Activated CD4-positive, alpha-beta T cell treated with anti-CD3 and anti-CD28 coated beads, Interleukin-2, amount 50 U/mL, for 1 hour (primary cell): ENCODE measurements around the gene TMEM30B.
"Not testable (repeated sequence)": the region's sequence is repeated elsewhere in the genome, so short reads cannot be mapped to it uniquely, and the experiment has no call there.

Experiments
- DNase-seq: peaks from one replicate; pipeline ENCODE4 v3.0.0-alpha.2; 2020

The TMEM30B gene

GRCh38 chr14:61264010-61264571 is 17.0 kb downstream of the TMEM30B start:
- DNase-seq = no peak

DNA sequence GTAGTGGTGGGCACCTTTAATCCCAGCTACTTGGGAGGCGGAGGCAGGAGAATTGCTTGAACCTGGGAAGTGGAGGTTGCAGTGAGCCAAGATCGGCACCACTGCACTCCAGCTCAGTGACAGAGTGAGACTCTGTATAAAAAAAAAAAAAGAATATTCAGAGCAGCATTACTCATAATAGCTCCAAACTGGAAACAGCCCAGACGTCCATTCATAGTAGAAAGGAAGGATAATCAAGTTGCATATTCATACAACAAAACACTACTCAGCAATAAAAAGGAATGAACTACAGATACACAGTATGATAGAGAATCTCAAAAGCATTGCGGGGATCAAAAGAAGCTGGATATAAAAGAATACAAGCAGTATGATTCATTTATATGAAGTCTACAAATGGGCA is 19.1 kb downstream of the TMEM30B start:
- no peak for DNase-seq

- DNase-seq = no peak
These were observed 20.0 kb downstream of the TMEM30B start for GRCh38 chr14:61260939-61261776.

DNA sequence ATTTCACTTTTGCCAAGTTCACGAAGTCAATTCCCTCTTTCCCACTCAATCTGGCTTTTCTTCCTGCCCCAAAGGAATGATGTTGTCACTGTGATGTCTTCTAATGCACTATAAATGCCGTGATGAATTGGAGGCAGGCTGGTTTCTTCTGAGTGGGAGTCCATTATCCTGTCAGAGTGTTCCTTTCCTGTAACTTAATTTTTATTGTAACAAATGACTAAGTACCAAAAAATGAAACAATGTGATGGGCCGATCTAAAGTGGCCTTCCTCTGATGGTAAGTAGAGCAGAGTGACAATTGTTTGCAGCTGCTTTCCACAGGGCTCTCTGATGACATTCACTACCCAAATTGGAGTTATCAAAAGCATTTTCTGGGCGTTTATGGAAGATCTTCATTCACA is 22.2 kb downstream of the TMEM30B start:
- no peak for DNase-seq

GRCh38 chr14:61257469-61258057 is 23.6 kb downstream of the TMEM30B start:
- DNase-seq = no peak

DNA sequence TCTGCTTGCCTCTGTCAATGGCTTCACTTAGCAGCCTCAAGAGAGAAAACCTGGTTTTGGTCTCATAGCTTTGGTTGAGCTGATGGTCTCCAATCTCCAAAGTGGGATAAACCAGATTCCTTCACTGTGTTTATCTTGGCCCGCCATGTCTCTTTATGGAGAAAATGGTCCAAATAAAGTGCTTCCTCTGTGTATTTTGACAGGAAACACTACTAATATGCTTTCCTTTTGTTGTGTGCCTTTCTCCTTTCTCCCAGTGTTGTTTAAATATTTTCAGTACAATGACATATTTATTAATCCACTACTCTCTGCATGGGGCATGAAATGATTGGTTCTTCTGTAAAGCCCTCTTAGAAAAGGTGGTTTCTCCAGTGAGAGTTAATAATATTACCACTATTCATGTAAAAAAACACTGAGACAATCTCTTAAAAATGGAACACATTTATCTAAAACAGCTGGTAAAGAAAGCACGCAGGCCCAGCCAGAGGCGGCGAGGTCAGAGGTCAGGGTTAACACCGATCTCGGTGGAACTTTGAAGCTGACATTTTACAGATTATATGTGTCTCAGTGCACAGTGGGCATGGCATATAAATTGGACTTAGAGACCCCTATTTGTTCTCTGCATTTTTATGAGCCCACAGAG is 24.2 kb downstream of the TMEM30B start:
- no peak for DNase-seq

DNA sequence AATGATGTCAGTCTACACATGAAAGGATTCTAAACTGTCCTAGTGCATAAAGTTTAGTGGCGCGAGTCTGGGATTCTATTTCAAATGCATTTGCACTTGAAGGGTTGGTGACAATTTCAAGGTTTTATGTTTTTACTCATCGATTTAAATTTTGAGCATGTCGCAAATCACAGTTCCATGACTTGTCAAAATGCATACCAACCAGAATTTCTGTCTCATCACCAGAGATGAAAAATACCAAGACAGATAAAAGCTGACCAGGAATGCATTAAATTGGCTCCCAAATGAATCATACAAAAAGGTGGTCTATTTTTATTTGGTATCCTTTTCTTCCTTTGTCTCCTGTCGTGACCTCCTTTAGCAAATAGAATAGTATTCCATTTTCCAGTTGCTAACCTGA is 25.2 kb downstream of the TMEM30B start:
- DNase-seq = no peak

GRCh38 chr14:61254808-61255526 is 26.2 kb downstream of the TMEM30B start:
- no peak for DNase-seq

DNA sequence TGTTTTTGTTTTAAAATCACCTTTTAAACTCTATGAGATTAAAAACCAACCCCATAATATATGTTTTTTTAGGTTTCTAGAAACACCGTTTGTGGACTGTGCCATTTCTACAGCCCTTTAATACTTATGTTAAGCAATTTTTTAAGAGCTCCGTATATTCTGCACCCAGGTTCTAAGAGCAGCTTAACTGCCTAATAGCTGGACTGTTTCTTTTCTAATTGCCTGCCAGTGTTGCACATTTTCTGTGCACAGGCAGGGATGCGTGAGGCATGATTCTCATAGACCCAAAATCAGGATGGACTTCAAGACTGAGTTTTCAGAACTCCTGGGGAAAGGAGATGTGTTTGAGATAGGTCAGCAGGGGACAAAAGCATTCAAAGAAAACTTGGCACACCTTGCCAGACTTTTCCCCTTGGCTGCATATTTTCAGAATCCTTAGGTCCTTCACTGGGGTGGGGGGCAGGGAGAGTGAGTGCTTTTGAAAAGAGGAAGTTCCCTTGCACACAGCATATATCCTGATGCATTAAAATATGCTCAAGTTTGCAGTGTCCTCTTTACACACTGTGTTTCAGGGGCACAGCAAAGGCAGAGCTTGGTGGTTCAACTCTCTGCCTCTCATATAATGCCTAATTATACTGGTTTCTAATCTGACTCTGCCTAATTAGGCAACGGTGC is 27.9 kb downstream of the TMEM30B start:
- no peak for DNase-seq

- peak; percentile 48 for DNase-seq
These were observed 28.6 kb downstream of the TMEM30B start for GRCh38 chr14:61252369-61253063.

- no peak for DNase-seq
These were observed 31.1 kb downstream of the TMEM30B start for GRCh38 chr14:61250063-61250462.

GRCh38 chr14:61247935-61248334 is 33.2 kb downstream of the TMEM30B start:
- no peak for DNase-seq

DNA sequence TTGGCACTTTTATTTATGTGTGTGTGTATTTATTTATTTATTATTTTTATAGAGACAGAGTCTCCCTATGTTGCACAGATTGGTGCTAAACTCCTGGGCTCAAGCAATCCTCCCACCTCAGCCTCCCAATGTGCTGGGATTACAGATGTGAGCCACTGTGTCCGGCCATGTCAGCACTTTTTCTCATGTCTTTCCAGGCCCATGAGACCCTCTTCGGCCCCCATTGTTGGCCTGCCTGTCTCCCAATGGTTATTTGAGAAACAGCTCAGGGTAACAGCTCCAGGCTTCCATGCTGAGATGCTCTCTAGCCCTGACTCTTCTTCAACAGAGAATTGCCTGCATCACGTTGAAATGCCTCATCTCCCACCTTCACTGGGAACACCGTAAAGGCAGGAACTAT is 34.4 kb downstream of the TMEM30B start:
- no peak for DNase-seq

DNA sequence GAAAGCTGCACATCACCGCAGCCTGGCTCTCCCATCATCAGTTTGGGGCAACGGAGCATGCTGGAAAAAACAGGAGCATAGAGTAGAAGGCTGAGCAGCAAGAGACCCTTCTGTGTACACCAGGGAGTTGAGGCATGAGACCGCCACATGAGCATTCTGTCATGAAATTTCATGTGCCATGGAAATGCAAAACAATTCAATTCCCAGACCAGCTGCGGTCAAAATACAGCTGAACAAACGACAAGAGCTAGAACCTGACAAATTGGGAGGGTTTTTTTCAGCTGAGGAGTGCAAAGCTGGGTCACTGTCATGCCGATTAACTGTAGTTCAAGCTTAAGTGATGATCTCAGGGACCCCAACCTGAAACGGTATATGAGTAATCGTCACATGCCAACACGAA is 37.1 kb downstream of the TMEM30B start:
- no peak for DNase-seq

GRCh38 chr14:61240206-61240605 is 40.9 kb downstream of the TMEM30B start:
- DNase-seq = no peak

DNA sequence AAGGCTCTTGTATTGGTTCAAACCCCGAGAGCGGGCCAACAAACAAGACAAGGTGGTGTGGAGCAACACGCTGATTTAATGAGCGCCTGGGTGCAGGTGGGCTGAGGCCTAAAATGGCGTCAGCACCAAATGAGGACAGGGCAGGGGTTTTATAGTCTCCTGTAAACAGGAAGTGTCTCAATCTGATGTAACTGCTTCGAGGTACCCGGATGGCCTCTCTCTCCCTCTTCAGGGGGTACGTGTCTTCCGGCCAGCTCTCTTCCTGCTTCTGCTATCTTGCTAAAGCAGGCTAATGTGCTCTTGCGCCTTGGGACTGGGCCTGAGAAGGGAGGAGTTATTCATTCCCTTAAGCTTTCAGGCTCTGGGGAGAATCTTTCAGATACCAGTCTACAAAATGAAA is 41.9 kb downstream of the TMEM30B start:
- not testable (repeated sequence) for DNase-seq

DNA sequence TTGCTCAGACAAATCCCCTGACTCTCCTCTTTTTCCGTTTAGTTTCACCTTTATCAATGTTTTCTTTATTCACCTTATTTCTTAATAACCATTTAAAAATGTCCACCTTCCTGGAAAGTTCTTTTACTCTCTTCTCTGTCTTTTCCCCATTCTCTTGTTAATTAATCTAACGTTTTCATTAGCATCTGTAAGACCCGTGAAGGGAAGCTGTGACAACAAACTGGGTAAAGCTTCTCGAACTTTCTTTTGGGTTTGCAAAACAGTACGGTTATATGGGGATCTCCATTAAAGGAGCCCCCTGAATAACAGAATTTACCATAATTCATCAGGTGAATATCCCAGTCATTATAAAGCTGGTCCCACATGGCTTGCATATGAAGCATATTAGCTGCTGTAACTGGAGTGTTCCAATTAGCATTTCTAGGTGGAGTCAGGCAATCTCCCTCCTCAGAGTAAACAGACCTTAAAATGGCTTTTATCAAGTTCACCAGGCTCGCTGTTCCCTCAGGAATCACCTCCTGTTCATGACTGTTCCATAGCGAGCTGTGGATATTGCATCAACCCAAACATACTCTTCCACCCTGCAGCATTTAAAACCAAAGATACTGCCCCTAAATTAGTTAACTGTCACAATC is 42.4 kb downstream of the TMEM30B start:
- DNase-seq = no peak

GRCh38 chr14:61234215-61234916 is 46.8 kb downstream of the TMEM30B start:
- DNase-seq = no peak

- DNase-seq = no peak
These were observed 47.6 kb downstream of the TMEM30B start for GRCh38 chr14:61233436-61233956.

DNA sequence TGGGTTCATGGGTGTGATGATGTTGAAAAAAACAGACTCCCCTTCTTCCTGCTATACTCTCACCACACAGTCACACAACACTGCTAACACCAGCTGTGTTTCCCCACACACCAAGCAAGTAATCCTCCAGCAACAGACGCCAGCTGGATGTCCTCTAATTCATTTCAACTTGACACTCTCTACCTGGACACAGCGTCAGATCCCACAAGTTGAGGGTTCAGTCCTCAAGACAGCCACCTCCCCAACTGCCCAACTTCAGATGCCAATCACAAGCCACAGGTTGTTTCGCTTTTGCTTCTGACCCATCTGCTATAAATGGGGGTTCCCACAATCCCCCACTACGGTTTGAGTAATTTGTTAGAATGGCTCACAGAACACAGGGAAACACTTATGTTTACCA is 49.3 kb downstream of the TMEM30B start:
- no peak for DNase-seq
